Esophagus muscularis mucosa (tissue), 4 donors: ENCODE results near the gene MMP8. TPM values are rescaled to one million over a fixed set of nuclear protein-coding genes. Genes with fewer than 3 reads are reported as not detected.
A peak's percentile ranks its signal among the peaks of the same experiment; 100 is the strongest.
"Not testable (repeated sequence)": the region's sequence is repeated elsewhere in the genome, so short reads cannot be mapped to it uniquely, and the experiment has no call there.

Experiments used
- DNase-seq: peaks from one replicate; pipeline ENCODE4 v3.0.0-alpha.2; 2017; ENCODE audit errors: extremely low spot score
- H3K27ac ChIP-seq, 4 donors: fragments of 200-600 bp; sonication (generic); replicated peaks in 1 of 4; 1 replicate in 3 of 4; 2 replicates in 1 of 4; pipeline ENCODE4 v1.5.1; 2016 to 2019; ENCODE audit warnings: mild to moderate bottlenecking in 1 of 4
- H3K27me3 ChIP-seq, 4 donors: fragments of 200-600 bp; sonication (generic); one replicate each; pipeline versions ENCODE4 v1.5.1 to v1.6.0; 2016 to 2019
- H3K36me3 ChIP-seq, 4 donors: fragments of 200-600 bp; sonication (generic); one replicate each; pipeline ENCODE4 v1.5.1; 2016 to 2019
- H3K4me1 ChIP-seq, 4 donors: fragments of 200-600 bp; sonication (generic); one replicate each; pipeline ENCODE4 v1.5.1; 2016 to 2019
- H3K4me3 ChIP-seq, 4 donors: fragments of 200-600 bp; sonication (generic); 1 replicate in 2 of 4; 2 replicates in 2 of 4; pipeline ENCODE4 v1.5.1; 2016 to 2019; ENCODE audit warnings: mild to moderate bottlenecking in 4 of 4, moderate library complexity in 1 of 4
- H3K9me3 ChIP-seq, 4 donors: fragments of 200-600 bp; sonication (generic); 1 replicate in 3 of 4; 2 replicates in 1 of 4; pipeline ENCODE4 v1.5.1; 2016 to 2019
- EP300 ChIP-seq: sonication (generic); formaldehyde crosslinking; IDR thresholded peaks from one replicate; pipeline ENCODE4 v1.6.1; 2017; ENCODE audit warnings: antibody characterized with exemption
- POLR2A ChIP-seq: fragments of 450-650 bp; IDR thresholded peaks from one replicate; pipeline ENCODE4 v1.6.1; 2017; ENCODE audit warnings: antibody characterized with exemption, moderate library complexity, mild to moderate bottlenecking, low read depth
- POLR2AphosphoS5 ChIP-seq, 2 donors: sonication (generic); formaldehyde crosslinking; IDR thresholded peaks; one replicate each; pipeline ENCODE4 v1.6.1; 2017; ENCODE audit warnings: antibody characterized with exemption in 2 of 2
- WGBS: methylation state at CpG from one replicate; pipeline ENCODE4 v1.1.5; 2018; 5-methylcytosine and 5-hydroxymethylcytosine counted together
- intact Hi-C: fragments of 100-400 bp; cut with DNase I; formaldehyde crosslinking; loops from one replicate; pipeline ENCODE4 v1.15.1; 2023
- total RNA-seq, 4 donors: library from RNA; depleted of rRNA; stranded (reverse); fragments of >200 nt; gene quantifications; one replicate each; pipeline versions ENCODE4 v1.1.0 to v1.2.1, GENCODE V29; 2016
- TF ChIP-seq, protein P1 (sequence below), 3 experiments: fragments of 200-600 bp in 2 of 3; fragments of 450-650 bp in 1 of 3; sonication (generic) in 2 of 3; IDR thresholded peaks; one replicate each; pipeline ENCODE4 v1.5.1; 2017 to 2019; ENCODE audit warnings: antibody characterized with exemption in 3 of 3, mild to moderate bottlenecking in 2 of 3, moderate library complexity in 1 of 3

MMP8 gene
- total RNA-seq, 4 donors from 2014 or later, result 0.23 to 1.3 TPM; not detected in 2

- no peak for DNase-seq
- intact Hi-C loops, result no loop called here
- H3K36me3 ChIP-seq, result no peaks in the 10 kb centered on the region
- no peaks in the 10 kb centered on the region for H3K9me3 ChIP-seq
- no peak overlapping the region for H3K4me3 ChIP-seq
- no peak overlapping the region for H3K27ac ChIP-seq
- TF ChIP-seq, protein P1, sequence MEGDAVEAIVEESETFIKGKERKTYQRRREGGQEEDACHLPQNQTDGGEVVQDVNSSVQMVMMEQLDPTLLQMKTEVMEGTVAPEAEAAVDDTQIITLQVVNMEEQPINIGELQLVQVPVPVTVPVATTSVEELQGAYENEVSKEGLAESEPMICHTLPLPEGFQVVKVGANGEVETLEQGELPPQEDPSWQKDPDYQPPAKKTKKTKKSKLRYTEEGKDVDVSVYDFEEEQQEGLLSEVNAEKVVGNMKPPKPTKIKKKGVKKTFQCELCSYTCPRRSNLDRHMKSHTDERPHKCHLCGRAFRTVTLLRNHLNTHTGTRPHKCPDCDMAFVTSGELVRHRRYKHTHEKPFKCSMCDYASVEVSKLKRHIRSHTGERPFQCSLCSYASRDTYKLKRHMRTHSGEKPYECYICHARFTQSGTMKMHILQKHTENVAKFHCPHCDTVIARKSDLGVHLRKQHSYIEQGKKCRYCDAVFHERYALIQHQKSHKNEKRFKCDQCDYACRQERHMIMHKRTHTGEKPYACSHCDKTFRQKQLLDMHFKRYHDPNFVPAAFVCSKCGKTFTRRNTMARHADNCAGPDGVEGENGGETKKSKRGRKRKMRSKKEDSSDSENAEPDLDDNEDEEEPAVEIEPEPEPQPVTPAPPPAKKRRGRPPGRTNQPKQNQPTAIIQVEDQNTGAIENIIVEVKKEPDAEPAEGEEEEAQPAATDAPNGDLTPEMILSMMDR (IDR thresholded peaks at IDR 0.05), result no peak
- TF ChIP-seq POLR2AphosphoS5 (IDR thresholded peaks at IDR 0.05) (no peak), EP300 (no peak), POLR2A (no peak)
- H3K4me1 ChIP-seq, result peaks cover 0 to 3% (median 0%) of the 10 kb centered on the region in 4 donors
- no peaks in the 10 kb centered on the region for H3K27me3 ChIP-seq
Observed at GRCh38 chr11:102734650-102735049, 9.9 kb upstream of the MMP8 start.

- no peak for DNase-seq
- TF ChIP-seq POLR2AphosphoS5 (IDR thresholded peaks at IDR 0.05) (no peak), POLR2A (no peak)
- TF ChIP-seq, protein P1 (IDR thresholded peaks at IDR 0.05), result peak in 2 of 3 experiments; percentile 15 to 38
- no peaks in the 10 kb centered on the region for H3K36me3 ChIP-seq
- intact Hi-C loops, result no loop called here
- peaks cover 0 to 3% (median 0%) of the 10 kb centered on the region in 4 donors for H3K4me1 ChIP-seq
- H3K4me3 ChIP-seq, result no peak overlapping the region
- 58% methylated on average over 8 of the region's 8 CpGs for WGBS
- no peaks in the 10 kb centered on the region for H3K27me3 ChIP-seq
- no peaks in the 10 kb centered on the region for H3K9me3 ChIP-seq
- no peak overlapping the region for H3K27ac ChIP-seq
Observed at GRCh38 chr11:102733232-102733875, 8.6 kb upstream of the MMP8 start.

DNA sequence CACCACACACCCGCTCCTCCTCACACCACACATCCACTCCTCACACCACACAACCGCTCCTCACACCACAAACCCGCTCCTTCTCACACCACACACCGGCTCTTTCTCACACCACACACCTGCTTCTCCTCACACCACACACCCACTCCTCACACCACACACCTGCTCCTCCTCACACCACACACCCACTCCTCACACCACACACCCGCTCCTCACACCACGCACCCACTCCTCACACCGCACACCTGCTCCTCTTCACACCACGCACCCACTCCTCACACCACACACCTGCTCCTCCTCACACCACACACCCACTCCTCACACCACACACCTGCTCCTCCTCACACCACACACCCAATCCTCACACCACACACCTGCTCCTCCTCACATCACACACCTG lies 6.2 kb upstream of the MMP8 start:
- WGBS, result 63% methylated on average over 8 of the region's 8 CpGs
- H3K27ac ChIP-seq, DNase-seq, H3K27me3 ChIP-seq, H3K4me1 ChIP-seq, H3K36me3 ChIP-seq, H3K4me3 ChIP-seq, intact Hi-C loops, H3K9me3 ChIP-seq: not testable (repeated sequence)

DNA sequence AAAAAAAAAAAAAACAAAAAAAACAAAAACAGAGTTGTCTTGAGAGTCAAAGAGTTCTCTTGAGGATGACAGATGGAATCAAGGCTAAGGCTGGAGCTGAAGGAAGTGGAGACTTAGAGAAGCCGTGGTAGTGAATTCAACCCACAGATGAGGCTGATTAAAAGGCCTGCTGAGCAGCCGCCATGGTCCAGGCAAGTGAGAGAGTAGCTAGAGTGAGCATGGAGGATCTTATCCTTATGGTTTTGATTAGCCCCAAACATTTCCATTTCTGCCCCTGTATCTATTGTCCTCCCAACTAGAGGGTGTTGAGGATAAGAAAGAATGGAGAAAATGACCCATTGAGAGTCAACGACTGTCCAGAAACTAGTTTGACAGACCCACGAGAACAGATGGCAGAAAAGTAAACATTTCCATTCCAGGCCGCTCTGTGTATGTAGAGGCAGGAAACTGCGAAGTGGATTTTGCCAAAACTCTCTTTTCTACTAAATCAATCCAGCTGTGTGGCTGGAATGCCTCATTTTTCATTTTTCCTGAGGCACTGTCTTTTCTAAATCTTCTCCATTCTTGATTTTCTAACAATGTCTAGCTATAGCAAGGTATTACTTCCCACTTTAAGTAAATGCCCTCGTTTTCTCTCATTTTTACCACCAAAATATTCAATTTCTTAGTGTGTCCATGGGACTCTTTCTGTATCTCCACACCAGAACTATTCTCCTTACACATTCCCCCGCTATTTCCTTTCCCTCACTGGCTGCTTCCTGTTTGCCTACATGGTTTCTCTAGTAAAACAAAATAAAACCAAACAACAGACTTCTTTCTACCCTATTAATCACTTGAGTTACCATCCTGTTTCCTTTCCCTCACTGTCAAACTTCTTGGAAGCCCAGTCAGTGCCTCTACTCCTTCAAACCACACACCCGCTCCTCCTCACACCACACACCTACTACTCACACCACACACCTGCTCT lies 5.4 kb upstream of the MMP8 start:
- 42% methylated on average over 9 of the region's 9 CpGs for WGBS

DNA sequence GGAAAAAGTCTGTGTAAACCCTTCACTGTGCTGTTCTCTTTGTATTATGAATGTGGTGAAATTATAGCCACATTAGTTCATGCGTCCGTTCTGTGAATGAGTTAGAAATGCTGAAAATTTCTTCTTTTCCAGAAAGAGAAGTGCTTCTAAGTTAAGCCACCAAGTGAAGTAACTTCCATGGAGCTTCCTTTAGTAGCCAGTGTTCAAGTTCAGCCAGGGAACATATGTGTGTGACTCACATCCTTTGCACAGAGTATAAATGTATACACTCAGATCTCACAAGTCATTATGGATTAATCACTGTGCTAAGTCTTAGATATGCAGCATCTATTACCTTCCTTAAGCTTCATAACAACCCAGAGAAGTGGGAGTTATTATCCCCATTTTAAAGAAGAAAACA lies 3.1 kb upstream of the MMP8 start:
- Histone ChIP-seq H3K36me3 (no peaks in the 10 kb centered on the region), H3K27ac (no peak overlapping the region), H3K9me3 (peaks cover 0 to 5% (median 0%) of the 10 kb centered on the region in 4 donors), H3K27me3 (no peaks in the 10 kb centered on the region), H3K4me3 (no peak overlapping the region), H3K4me1 (peaks cover 0 to 3% (median 0%) of the 10 kb centered on the region in 4 donors)
- intact Hi-C loops, result no loop called here
- WGBS, result 56% methylated on average over 2 of the region's 2 CpGs
- no peak for DNase-seq
- TF ChIP-seq EP300 (no peak), POLR2A (no peak), POLR2AphosphoS5 (IDR thresholded peaks at IDR 0.05) (no peak)
- TF ChIP-seq, protein P1 (IDR thresholded peaks at IDR 0.05), result no peak

More for the DNA sequence above, 5.4 kb upstream of the MMP8 start:
- Histone ChIP-seq H3K27me3 (no peaks in the 10 kb centered on the region), H3K36me3 (no peaks in the 10 kb centered on the region), H3K27ac (no peak overlapping the region), H3K9me3 (no peaks in the 10 kb centered on the region), H3K4me1 (peaks cover 0 to 3% (median 0%) of the 10 kb centered on the region in 4 donors), H3K4me3 (no peak overlapping the region)
- intact Hi-C loops, result no loop called here
- DNase-seq, result no peak
- TF ChIP-seq POLR2A (no peak), EP300 (no peak), POLR2AphosphoS5 (IDR thresholded peaks at IDR 0.05) (no peak)
- TF ChIP-seq, protein P1 (IDR thresholded peaks at IDR 0.05), result no peak
